Spleen (tissue), 11 donors: Measurements from ENCODE around the gene SLC46A2. TPM values are rescaled to one million over a fixed set of nuclear protein-coding genes. Genes with fewer than 3 reads are reported as not detected.
A peak's percentile ranks its signal among the peaks of the same experiment; 100 is the strongest.

Source experiments
- DNase-seq: peaks from one replicate; pipeline ENCODE4 v3.0.0-alpha.2; 2020
- H3K27ac ChIP-seq, 8 donors: fragments of 200-600 bp; sonication (generic) in 7 of 8; 1 replicate in 4 of 8; 2 replicates in 4 of 8; pipeline versions ENCODE4 v1.5.0 to v1.8.0; 2016 to 2021; ENCODE audit warnings: inconsistent platforms in 4 of 8, mild to moderate bottlenecking in 4 of 8, moderate library complexity in 1 of 8
- H3K27me3 ChIP-seq, 7 donors: fragments of 200-600 bp; sonication (generic) in 6 of 7; replicated peaks in 1 of 7; 1 replicate in 4 of 7; 2 replicates in 3 of 7; pipeline versions ENCODE4 v1.5.0 to v1.8.0; 2016 to 2021; ENCODE audit warnings: inconsistent platforms in 3 of 7, mild to moderate bottlenecking in 1 of 7
- H3K36me3 ChIP-seq, 6 donors: fragments of 200-600 bp; sonication (generic) in 5 of 6; 1 replicate in 4 of 6; 2 replicates in 2 of 6; pipeline versions ENCODE4 v1.5.0 to v1.8.0; 2016 to 2021; ENCODE audit warnings: inconsistent platforms in 2 of 6
- H3K4me1 ChIP-seq, 6 donors: fragments of 200-600 bp; sonication (generic) in 5 of 6; 1 replicate in 3 of 6; 2 replicates in 3 of 6; pipeline versions ENCODE4 v1.5.0 to v1.8.0; 2016 to 2021; ENCODE audit warnings: inconsistent platforms in 3 of 6
- H3K4me3 ChIP-seq, 8 donors: fragments of 200-600 bp; sonication (generic) in 7 of 8; 1 replicate in 4 of 8; 2 replicates in 4 of 8; pipeline versions ENCODE4 v1.5.0 to v1.8.0; 2016 to 2021; ENCODE audit warnings: inconsistent platforms in 4 of 8, mild to moderate bottlenecking in 4 of 8, moderate library complexity in 2 of 8
- H3K9me3 ChIP-seq, 8 donors: fragments of 200-600 bp; sonication (generic) in 7 of 8; 1 replicate in 4 of 8; 2 replicates in 4 of 8; pipeline versions ENCODE4 v1.5.0 to v1.8.0; 2016 to 2021; ENCODE audit warnings: inconsistent platforms in 4 of 8
- POLR2A ChIP-seq, 3 donors: fragments of 450-650 bp; IDR thresholded peaks; one replicate each; pipeline ENCODE4 v1.5.1; 2017; ENCODE audit warnings: antibody characterized with exemption in 3 of 3, mild to moderate bottlenecking in 1 of 3
- POLR2AphosphoS5 ChIP-seq, 3 donors: sonication (generic); formaldehyde crosslinking; IDR thresholded peaks; one replicate each; pipeline ENCODE4 v1.5.1; 2017; ENCODE audit warnings: antibody characterized with exemption in 3 of 3
- WGBS, 5 donors: extraction: QIAGEN DNeasy Blood & Tissue Kit in 3 of 5; methylation state at CpG; one replicate each; pipeline versions ENCODE4 v1.1.5 to v1.1.7; 2013 to 2018; 5-methylcytosine and 5-hydroxymethylcytosine counted together
- intact Hi-C: fragments of 100-400 bp; cut with DNase I; formaldehyde crosslinking; loops from one replicate; pipeline ENCODE4 v1.15.0; 2023; ENCODE audit warnings: low total_unique reads
- polyA plus RNA-seq, 3 donors: library from polyadenylated mRNA; stranded (reverse); fragments of 200-250 nt; gene quantifications; one replicate each; pipeline ENCODE4 v1.2.1, GENCODE V29; 2013
- total RNA-seq, 7 donors: library from RNA; depleted of rRNA in 3 of 7; stranded (reverse); fragments of >200 nt in 3 of 7; fragmentation: NEBNext Ultra II Directional in 4 of 7; extraction: Animal tissue kit (Norgen Biotek cat#: 25700) in 4 of 7; gene quantifications; one replicate each; pipeline versions ENCODE4 v1.1.0 to v1.2.1, GENCODE V29; 2016 to 2021
- TF ChIP-seq, protein P1 (sequence below), 11 experiments: fragments of 200-600 bp in 7 of 11; fragments of 450-650 bp in 4 of 11; sonication (generic) in 4 of 11; IDR thresholded peaks in 8 of 11; conservative IDR thresholded peaks in 3 of 11; 1 replicate in 7 of 11; 2 replicates in 4 of 11; pipeline versions ENCODE4 v1.4.0 to v1.8.0; 2016 to 2021; ENCODE audit warnings: antibody characterized with exemption in 11 of 11, inconsistent platforms in 4 of 11, mild to moderate bottlenecking in 1 of 11
- donor health status: healthy with polysubstance abuse.
- donor health status: DM: no; HTN: no; CAD: no; lungs with moderate emphysema.
- donor health status: DM: no; HTN: no; CAD: no.
- donor health status: Bipolar disorder and iron deficiency.
- donor health status: healthy.
- donor health status: DM: no; HTN: no; CAD: no.
- donor health status: DM: yes; HTN: yes; CAD: no.

Gene SLC46A2
- total and polyA plus RNA-seq, 10 donors = 0.20 to 5.8 (median 0.94) TPM

DNA sequence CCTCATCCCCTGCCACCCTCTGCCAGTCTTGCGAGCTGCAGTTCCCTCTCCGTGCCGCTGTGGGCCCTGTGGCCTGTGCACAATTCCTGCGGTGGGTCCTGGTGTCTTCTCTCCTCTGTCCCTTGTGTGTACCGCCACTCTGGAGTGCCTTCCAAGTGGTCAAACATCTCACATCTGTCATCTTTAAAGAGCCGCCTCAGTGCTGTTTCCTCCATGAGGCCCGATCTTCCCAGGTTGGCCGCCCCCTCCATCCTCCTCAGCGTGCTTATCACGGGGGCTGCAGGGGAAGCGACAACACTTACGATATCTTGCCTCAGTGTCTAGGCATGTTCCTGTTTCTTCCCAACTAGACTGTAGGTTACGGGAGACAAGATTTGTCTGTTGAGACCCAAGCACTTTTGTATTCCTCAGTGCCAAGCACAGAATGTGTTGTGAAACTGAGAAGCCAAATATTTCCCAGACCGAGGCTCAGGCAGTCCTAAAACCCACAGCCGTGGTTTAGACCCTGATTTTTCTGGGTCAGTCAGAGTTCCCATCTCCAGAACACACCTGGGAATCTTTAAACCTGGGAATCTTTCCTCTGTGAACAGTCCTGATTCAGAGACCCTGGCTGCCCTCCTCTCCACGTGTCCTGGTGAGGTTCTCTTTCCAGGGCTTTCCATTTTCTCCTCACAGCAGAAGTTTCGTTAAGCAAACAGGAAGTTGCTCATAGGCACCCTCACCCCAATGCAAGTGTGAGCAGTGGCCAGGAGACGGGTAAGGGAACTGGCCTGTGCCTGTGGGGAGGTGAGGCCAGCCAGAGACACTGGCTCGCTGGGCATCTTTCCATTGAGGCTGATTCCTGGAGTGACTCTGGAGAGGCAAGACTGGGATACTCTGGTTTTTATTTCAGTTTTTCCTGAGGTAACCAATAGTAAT lies 28.8 kb downstream of the SLC46A2 start:
- intact Hi-C loops = no loop called here
- peak; percentile 80 for DNase-seq
- peak in 2 of 3 donors; percentile 26 to 28 for TF ChIP-seq POLR2AphosphoS5 (IDR thresholded peaks at IDR 0.05)
- no peak for TF ChIP-seq POLR2A (IDR thresholded peaks at IDR 0.05)
- TF ChIP-seq, protein P1, sequence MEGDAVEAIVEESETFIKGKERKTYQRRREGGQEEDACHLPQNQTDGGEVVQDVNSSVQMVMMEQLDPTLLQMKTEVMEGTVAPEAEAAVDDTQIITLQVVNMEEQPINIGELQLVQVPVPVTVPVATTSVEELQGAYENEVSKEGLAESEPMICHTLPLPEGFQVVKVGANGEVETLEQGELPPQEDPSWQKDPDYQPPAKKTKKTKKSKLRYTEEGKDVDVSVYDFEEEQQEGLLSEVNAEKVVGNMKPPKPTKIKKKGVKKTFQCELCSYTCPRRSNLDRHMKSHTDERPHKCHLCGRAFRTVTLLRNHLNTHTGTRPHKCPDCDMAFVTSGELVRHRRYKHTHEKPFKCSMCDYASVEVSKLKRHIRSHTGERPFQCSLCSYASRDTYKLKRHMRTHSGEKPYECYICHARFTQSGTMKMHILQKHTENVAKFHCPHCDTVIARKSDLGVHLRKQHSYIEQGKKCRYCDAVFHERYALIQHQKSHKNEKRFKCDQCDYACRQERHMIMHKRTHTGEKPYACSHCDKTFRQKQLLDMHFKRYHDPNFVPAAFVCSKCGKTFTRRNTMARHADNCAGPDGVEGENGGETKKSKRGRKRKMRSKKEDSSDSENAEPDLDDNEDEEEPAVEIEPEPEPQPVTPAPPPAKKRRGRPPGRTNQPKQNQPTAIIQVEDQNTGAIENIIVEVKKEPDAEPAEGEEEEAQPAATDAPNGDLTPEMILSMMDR (IDR thresholded peaks at IDR 0.05 in 8 of 11, conservative IDR thresholded peaks at IDR 0.05 in 3 of 11) = peak in 1 of 11 experiments; percentile 11
- no peaks in the 10 kb centered on the region for H3K9me3 ChIP-seq
- H3K4me1 ChIP-seq = peaks cover 11 to 83% (median 52%) of the 10 kb centered on the region in 6 donors
- H3K27ac ChIP-seq = peak overlapping the region in 6 of 8 donors; percentile 48 to 85 (median 67)
- 42 to 63% (median 55%) methylated on average over 19 of the region's 19 CpGs for WGBS, 5 donors
- peaks cover 0 to 15% (median 0%) of the 10 kb centered on the region in 6 donors for H3K36me3 ChIP-seq
- peak overlapping the region in 1 of 8 donors; percentile 29 for H3K4me3 ChIP-seq
- no peaks in the 10 kb centered on the region for H3K27me3 ChIP-seq

DNA sequence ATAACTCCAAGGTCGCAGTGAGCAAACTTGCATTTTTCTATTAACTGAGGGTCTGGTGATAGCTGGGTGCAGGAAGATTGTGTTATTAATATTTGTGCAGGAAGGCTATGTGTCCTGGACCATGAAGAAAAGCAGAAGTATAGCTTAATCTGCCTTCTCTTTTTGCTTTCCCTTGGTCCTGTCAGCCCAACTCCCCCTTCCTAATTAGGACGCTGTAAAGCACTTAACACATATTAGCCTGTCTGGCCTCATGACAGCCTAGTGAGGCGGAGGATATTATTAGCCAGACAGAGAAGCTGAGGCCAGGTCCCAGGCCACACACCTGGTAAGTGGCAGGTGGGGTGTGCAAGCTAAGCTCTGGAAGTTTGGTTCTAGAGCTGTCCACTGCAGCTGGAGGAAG lies 29.5 kb downstream of the SLC46A2 start:
- H3K4me3 ChIP-seq = peak overlapping the region in 1 of 8 donors; percentile 29
- no peaks in the 10 kb centered on the region for H3K9me3 ChIP-seq
- no peak for DNase-seq
- H3K36me3 ChIP-seq = peaks cover 0 to 11% (median 0%) of the 10 kb centered on the region in 6 donors
- WGBS, 5 donors = 52 to 73% (median 55%) methylated on average over 3 of the region's 3 CpGs
- peaks cover 11 to 79% (median 52%) of the 10 kb centered on the region in 6 donors for H3K4me1 ChIP-seq
- intact Hi-C loops = no loop called here
- TF ChIP-seq, protein P1 (IDR thresholded peaks at IDR 0.05 in 8 of 11, conservative IDR thresholded peaks at IDR 0.05 in 3 of 11) = no peak
- TF ChIP-seq POLR2A (IDR thresholded peaks at IDR 0.05) (no peak), POLR2AphosphoS5 (IDR thresholded peaks at IDR 0.05) (no peak)
- peak overlapping the region in 6 of 8 donors; percentile 48 to 85 (median 67) for H3K27ac ChIP-seq
- H3K27me3 ChIP-seq = no peaks in the 10 kb centered on the region

DNA sequence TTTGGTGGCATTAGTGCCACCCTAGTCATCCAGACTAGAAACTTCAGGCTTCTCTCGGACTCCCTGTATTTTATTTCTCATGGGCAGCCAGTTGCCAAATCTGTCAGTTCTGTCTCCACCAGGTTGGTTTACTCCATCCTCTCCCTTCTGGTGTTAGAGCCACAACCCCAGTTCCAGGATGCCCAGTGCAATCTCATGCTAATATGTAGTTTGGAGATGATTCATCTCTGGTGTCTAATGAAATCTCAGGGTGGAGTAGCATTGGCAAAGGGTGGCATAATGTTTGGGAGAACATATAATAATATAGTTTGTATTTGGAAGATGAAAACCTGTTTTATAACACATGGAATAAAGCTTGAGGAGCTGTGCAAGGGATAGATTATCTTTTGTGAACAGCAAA lies 30.2 kb downstream of the SLC46A2 start:
- Histone ChIP-seq H3K9me3 (no peaks in the 10 kb centered on the region), H3K36me3 (peaks cover 0 to 6% (median 0%) of the 10 kb centered on the region in 6 donors), H3K27me3 (no peaks in the 10 kb centered on the region), H3K27ac (peak overlapping the region in 2 of 8 donors; percentile 67 to 81), H3K4me3 (no peak overlapping the region), H3K4me1 (peaks cover 11 to 74% (median 52%) of the 10 kb centered on the region in 6 donors)
- intact Hi-C loops = no loop called here
- no peak for TF ChIP-seq POLR2A (IDR thresholded peaks at IDR 0.05)
- no peak for TF ChIP-seq POLR2AphosphoS5 (IDR thresholded peaks at IDR 0.05)
- TF ChIP-seq, protein P1 (IDR thresholded peaks at IDR 0.05 in 8 of 11, conservative IDR thresholded peaks at IDR 0.05 in 3 of 11) = no peak
- 65 to 93% (median 88%) methylated on average over 1 of the region's 1 CpG for WGBS, 5 donors
- no peak for DNase-seq

DNA sequence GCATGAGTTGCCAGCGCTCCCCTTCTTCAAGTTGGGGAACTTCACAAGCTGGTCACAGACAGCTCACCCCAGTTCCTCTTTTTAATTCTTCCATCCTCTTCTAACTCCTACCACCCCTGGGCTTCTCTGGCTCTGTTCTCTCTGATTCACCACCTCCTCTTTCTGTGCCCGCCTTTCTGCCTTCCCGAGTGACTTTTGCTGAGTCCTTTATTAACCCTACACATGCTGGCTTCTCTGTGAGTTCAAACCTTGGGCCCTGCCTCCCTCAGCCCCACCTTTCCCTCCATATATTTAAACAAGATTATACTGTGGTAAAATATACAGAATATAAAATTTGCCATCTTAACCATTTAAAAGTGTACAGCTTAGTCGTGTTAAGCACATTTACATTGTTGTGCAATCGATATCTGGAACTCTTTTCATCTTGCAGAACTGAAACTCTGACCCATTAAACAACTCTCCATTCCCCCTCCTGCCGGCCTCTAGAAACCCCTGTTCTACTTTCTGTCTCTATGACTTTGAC lies 32.0 kb downstream of the SLC46A2 start:
- peak overlapping the region in 3 of 8 donors; percentile 53 to 81 (median 67) for H3K27ac ChIP-seq
- H3K9me3 ChIP-seq = no peaks in the 10 kb centered on the region
- intact Hi-C loops = no loop called here
- no peak for DNase-seq
- WGBS, 5 donors = 25 to 44% (median 39%) methylated on average over 6 of the region's 6 CpGs
- TF ChIP-seq, protein P1 (IDR thresholded peaks at IDR 0.05 in 8 of 11, conservative IDR thresholded peaks at IDR 0.05 in 3 of 11) = peak in 1 of 11 experiments; percentile 22
- no peak for TF ChIP-seq POLR2AphosphoS5 (IDR thresholded peaks at IDR 0.05)
- TF ChIP-seq POLR2A (IDR thresholded peaks at IDR 0.05) = no peak
- no peaks in the 10 kb centered on the region for H3K27me3 ChIP-seq
- no peak overlapping the region for H3K4me3 ChIP-seq
- H3K36me3 ChIP-seq = peaks cover 0 to 11% (median 0%) of the 10 kb centered on the region in 6 donors
- peaks cover 7 to 63% (median 45%) of the 10 kb centered on the region in 6 donors for H3K4me1 ChIP-seq
